HG02885 (cell line): ENCODE results near the gene GALNT7.
"Not testable (repeated sequence)": the region's sequence is repeated elsewhere in the genome, so short reads cannot be mapped to it uniquely, and the experiment has no call there.

Source experiments
- ATAC-seq: cut with Tn5 transposase; IDR thresholded peaks from one replicate; pipeline ENCODE4 v1.9.1; 2021; ENCODE audit warnings: mild to moderate bottlenecking; ENCODE audit not compliant: unreplicated experiment, poor library complexity

Gene GALNT7

GRCh38 chr4:173161311-173161710 is 7.3 kb upstream of the GALNT7 start:
- ATAC-seq = no peak

- ATAC-seq = no peak
Measured at GRCh38 chr4:173165706-173166105, 2.9 kb upstream of the GALNT7 start.

- no peak for ATAC-seq
Measured at GRCh38 chr4:173166491-173166890, 2.1 kb upstream of the GALNT7 start.

DNA sequence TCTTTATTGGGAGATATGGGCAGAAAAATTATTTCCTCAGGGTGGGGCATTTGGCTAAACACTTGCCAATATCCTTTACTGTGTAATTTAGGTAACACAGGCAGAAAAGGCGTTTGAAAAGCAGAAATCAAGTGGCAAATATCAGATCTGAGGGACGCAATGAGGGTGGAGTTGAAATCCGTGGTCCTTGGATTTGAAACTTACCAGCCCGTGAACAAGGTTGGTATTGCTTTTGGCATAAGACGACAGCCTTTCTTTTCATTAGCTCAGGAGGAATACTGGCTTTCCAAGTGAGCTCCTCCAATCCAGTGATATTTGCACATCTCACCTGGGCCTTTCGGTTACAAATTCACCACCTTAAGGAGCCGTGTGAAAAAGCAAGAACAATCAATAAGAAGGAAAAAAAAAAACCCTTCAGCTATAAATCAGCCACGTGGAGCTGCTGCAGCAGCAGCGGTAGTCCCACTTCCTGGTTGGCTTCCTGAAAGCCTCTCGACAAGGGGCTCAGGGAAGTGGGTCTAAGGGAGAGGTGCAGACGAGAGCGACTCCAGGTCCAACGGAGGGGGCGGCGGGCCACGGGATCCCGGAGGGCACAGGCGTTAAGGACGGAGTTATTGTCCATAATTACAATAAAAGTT is 734 bp upstream of the GALNT7 start:
- peak; percentile 11 for ATAC-seq

DNA sequence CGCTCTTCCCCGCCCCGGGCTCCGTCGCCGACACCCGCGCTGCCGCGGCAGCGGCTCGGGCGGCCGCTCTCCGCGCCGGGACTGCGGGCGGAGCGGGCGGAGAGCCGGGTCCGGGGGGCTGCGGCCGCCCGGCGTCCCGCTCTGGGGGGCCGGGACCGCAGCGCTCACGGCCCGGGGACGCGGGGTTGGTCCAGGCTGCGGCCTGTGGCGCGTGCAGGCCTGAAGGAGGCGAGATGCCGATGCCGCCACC is 492 bp downstream of the GALNT7 start:
- no peak for ATAC-seq

DNA sequence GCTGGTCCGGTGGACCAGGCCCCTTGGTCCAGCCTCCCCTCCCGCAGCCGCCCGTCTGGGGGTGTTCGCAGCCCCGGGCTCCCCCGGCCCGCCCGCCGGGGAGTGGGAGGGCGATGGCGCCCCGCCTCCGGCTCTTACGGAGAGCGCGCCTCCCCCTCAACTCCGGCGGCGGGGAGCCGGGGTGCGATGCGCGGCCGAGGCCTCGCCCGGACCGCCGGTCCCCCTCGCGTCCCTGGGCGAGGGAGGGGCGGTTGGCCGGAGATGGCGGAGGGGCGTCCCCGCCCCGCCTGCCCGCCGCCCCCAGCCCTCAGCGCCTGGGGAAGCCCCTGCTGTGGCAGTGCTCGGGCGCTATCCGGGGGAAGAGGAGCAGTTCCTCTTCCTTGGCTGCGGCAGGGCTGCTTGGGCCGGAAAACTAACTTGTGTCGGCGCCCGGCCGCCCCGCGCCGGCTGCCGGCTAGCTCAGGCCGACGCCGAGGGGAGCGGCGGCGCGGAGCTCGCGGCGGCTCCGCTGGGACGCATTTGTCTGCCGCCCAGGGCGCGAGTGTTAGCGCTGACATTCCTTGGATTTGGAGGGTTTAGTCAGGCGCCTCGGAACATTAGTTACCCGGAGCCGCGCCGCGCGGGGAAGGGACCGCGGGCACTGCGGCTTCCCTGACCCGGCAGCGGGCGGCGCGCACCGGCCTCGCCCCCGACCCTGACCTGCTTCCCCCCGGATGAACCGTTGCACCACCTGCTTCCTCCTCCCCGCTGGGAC is 994 bp downstream of the GALNT7 start:
- ATAC-seq = peak; percentile 58

- ATAC-seq = no peak
Measured at GRCh38 chr4:173170182-173170778, 1.7 kb downstream of the GALNT7 start.

GRCh38 chr4:173171098-173171497 is 2.5 kb downstream of the GALNT7 start:
- ATAC-seq = no peak

DNA sequence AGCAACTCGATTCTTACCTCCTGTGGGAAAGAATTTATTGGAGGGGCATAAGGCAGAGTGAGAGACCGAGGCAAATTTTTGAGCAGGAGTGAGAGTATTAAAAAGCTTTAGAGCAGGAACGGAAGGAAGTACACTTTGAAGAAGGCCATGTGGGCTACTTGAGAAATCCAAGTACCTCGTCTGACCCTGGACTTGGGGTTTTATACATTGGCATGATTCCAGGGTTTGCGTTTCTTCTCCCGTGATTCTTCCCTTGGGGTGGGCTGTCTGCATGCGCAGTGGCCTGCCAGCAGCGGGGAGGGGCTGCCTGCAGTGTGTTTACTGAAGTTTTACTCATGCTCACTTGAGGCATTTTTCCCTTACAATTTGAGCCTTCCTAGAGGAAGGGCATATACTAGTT is 3.4 kb downstream of the GALNT7 start:
- no peak for ATAC-seq

- no peak for ATAC-seq
Measured at GRCh38 chr4:173174184-173174583, 5.6 kb downstream of the GALNT7 start.

GRCh38 chr4:173174594-173175012 is 6.0 kb downstream of the GALNT7 start:
- ATAC-seq = no peak

- ATAC-seq = no peak
Measured at GRCh38 chr4:173176010-173176409, 7.4 kb downstream of the GALNT7 start.

DNA sequence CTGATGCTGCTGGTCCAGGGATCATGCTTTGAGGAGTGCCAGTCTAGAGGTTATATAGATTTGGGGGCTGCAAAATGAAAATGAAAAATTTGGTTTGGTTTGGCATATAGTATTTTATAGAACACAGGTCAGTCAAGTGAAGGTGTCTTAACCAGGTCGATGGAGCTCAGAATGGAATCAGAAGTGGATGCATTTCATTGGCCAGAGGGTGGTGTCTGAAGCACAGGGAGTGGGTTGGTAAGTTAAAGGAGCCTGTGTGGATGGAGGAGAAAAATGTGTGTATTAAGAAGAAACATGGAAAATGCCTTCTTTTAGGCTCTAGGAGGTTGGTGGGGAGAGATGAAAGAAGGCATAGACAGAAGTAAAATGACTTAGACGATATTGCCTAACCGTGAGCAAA is 8.6 kb downstream of the GALNT7 start:
- no peak for ATAC-seq

- no peak for ATAC-seq
Measured at GRCh38 chr4:173178144-173178543, 9.5 kb downstream of the GALNT7 start.

DNA sequence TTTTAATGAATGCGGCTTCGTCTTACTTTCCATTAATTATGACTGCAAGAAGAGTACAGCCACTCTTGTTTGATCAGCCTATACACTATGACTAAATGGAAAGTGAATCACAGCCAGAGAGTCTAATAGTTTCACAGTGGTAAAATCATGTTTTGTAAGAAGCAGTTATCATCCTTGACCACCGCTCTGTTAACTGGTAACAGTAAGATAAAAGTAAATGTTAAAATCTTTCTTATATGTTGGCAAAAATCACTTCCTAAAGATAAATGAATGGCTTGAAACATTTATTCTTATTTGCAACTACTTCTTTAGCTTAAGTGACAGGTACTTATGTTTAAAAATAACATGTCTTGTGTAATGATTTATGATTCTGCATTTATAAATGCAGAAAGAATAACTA is 13.2 kb downstream of the GALNT7 start:
- peak; percentile 54 for ATAC-seq

- ATAC-seq = no peak
Measured at GRCh38 chr4:173182403-173182802, 13.8 kb downstream of the GALNT7 start.

DNA sequence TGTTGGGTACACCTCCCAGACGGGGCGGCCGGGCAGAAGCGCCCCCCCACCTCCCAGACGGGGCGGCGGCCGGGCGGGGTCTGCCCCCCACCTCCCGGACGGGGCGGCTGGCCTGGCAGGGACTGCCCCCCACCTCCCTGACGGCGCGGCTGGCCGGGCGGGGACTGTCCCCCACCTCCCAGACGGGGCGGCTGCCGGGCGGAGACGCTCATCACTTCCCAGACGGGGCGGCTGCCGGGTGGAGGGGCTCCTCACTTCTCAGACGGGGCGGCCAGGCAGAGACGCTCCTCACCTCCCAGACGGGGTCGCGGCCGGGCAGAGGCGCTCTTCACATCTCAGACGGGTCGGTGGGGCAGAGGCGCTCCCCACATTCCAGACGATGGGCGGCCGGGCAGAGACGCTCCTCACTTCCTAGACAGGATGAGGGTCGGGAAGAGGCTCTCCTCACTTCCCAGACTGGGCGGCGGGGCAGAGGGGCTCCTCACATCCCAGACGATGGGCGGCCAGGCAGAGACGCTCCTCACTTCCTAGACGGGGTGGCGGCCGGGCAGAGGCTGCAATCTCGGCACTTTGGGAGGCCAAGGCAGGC is 15.1 kb downstream of the GALNT7 start:
- ATAC-seq = not testable (repeated sequence)

GRCh38 chr4:173185847-173186510 is 17.4 kb downstream of the GALNT7 start:
- no peak for ATAC-seq

GRCh38 chr4:173187732-173188131 is 19.1 kb downstream of the GALNT7 start:
- ATAC-seq = no peak

GRCh38 chr4:173188648-173189047 is 20.0 kb downstream of the GALNT7 start:
- no peak for ATAC-seq

DNA sequence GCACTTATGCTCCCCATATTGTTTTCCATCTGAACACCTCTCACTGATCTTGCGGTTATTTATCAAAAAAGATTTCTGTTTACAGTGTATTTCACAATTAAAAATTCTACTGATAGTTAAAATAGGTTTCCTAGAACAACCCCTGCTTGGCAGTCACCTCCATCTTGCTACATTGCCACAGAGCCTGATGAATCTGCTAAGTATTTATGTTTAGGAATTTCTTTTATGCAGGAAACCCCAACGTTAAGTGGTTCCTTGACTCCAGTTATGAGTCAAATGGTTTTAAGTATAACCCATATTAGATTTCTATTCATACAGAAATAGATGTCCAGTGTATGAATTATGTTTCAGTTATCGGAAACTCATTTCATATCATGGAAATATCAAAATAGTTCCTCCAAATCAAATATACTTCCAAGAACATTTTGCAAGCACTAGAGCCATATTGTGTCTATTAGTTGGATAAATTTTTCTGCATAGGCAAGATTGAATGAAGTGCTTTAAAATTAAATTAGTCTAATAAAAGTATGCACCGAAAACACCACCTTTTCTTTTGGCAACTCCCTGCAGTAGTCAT is 20.6 kb downstream of the GALNT7 start:
- ATAC-seq = no peak
